Measurements from ENCODE around the gene FCHSD1.
A peak's percentile ranks its signal among the peaks of the same experiment; 100 is the strongest.

FCHSD1 gene

DNA sequence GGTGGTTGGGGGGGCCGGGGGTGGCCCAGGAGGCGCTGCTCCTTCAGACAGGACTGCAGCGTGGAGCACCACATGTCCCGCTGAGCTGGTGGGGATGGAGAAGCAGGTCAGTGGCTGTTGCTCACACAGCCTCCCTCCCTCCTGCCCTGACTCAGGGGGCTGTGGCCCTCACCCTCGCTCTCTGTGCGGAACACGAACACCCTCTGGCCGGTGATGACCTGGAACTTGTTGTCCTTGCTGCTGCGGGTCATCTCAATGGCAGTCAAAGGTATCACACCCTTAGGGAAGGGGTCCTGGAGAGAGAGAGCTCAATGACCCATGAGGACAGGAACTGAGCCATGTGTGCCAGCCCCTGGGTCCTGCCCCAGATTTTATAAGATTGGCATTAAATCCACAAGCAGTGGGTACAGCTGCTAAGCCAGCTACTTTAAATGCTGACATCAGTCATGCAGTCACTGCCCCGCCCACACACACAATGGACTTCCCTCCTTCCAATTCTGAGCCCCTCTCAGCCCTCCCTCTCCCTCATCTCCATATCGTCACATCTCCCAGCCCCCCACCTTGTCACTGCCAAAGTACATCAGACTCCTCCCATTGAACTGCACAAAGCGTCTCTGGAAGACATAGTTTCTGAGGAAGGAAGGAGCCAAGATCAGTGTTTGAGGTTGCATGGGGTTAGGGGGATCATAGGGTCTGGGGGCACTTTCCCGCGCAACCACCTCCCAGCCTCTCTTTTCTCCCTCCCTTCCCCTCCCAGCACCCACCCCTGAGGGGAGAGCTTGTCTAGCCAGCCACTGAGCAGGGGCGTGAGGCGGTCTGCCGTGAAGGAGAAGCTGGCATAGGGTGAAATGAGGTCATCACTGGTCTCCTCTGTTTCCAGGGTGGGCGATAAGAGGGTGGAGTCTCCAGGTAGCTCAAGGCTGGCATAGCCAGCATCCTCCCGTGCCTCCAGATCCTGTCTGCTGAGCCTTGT, 21.9 kb upstream of the FCHSD1 start:
- DNase-seq (ENCODE audit: low spot score), result no peak

DNA sequence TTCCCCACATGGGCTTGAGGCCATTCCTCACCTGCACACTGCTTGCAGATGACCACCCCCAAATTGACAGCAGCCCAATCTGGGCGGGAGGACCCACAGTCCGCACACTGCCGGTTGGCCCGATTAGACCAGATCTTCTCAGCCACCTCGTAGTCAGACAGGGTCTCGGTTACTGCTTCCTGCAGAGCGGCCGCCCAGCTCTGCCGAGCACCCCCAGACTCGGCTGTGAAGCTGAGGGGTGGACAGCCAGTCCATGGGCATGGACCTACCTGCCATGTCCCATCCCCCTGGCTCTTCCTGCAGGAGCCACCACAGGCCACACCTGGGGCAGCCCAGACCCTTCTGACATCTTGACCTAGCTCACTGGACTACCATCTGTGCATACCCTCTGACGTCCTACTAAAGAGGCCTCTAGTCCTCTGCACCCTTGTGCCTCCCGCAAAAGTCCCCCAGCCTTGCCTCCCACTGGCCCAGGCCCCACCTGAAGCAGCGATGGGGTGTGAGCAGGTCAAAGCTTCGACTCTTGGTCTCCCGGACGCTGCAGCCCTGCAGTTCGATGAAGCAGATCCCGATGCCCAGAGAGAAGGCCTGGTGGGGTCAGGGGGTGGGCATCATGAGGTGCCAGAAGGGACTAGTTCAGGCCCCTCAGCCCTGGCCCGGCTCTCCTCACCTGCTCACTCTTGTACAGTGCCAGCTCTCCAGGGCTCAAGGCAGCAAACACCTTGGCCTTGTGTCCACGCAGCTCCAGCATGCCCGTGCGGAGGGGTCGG, 21.0 kb upstream of the FCHSD1 start:
- no peak for DNase-seq (ENCODE audit: low spot score)

DNA sequence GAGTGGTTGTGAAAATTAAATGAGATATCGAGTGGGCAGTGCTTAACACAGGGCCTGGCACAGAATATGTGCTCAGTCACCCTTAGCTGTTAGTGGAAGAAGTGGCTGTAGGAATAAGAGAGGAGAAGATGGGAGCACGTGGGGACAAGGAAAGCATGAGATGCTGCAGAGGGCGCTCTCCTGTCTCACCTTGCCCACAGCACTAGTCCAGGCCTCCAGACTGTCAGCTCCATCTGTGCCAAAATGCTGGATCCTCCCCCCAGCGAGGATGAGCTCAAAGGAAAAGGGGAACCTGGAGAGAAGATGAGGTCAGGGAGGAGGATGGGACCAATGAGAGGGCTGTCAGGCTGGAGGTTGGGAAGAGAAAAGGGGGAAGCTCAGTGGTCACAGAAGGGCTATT, 18.3 kb upstream of the FCHSD1 start:
- no peak for DNase-seq (ENCODE audit: low spot score)

DNA sequence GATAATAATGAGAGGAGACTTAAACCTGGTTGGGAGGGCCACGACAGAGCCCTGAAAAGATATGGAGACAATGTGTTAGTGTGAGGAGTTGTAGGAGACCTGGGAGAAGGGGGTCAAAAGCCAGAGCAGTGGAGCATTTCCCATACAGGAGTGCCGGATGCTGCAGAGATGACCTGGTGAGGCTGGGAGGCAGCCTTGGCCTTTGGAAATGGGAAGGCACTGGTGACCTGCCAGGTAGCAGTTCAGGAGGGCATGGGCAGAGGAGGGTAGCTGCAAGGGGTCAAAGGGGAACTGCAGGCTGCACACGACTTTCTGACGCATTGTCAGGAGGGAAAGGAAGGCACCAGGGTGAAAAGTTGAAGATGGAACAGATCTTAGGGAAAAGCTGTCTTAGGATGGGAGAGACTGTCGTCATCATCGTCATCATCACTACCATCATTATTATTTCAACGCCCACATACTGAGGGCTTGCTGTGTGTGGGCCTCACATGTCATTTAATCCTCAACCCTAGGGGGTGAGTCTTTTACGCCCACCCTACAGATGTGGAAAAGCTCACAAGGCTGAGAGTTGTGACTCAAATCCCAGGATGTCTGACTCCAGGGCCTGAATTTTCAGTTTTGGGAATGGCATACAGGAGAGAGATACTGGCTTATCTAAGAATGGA, 17.5 kb upstream of the FCHSD1 start:
- DNase-seq (ENCODE audit: low spot score), result no peak

DNA sequence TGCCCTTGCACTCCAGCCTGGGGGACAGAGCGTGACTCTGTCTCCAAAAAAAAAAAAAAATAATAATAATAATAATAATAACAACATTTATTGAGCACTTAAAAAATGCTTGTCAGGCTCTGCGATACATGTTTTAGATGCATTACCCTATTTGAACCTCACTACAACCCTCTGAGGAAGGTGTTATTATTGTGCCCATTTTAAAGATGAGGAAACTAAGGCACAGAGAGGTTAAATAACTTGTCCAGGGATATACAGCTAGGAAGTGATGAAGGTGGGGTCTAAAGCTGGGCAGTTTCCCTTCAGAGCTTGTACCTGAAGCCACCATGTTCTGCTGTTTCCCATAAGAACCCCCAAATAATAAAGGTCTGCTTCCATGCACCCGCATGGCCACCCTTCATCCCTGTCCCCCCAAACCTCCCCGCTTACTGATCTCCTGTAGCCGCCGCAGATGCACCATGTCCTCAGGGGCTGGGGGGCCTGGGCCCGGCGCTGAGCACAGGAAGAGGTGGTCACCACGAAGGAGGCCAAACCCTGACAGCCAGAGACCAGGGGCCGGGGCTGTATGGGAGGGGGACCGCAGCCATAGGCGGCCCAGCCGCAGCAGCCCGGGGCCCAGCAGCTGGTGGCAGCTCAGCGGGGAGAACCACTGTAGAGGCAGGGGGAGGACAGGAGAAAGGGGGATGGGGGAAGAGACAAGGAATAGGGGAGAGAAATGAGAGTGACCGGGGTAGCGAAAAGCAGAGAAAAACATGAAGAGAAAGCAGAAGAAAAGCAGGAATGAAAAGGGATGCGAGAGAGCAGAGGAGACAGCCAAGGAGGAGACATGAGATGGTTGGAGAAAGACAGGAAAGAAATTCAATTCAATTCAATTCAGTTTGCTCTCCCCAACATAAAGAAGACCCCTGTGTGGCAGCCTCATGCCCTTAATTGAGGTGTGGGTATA, 15.1 kb upstream of the FCHSD1 start:
- no peak for DNase-seq (ENCODE audit: low spot score)

DNA sequence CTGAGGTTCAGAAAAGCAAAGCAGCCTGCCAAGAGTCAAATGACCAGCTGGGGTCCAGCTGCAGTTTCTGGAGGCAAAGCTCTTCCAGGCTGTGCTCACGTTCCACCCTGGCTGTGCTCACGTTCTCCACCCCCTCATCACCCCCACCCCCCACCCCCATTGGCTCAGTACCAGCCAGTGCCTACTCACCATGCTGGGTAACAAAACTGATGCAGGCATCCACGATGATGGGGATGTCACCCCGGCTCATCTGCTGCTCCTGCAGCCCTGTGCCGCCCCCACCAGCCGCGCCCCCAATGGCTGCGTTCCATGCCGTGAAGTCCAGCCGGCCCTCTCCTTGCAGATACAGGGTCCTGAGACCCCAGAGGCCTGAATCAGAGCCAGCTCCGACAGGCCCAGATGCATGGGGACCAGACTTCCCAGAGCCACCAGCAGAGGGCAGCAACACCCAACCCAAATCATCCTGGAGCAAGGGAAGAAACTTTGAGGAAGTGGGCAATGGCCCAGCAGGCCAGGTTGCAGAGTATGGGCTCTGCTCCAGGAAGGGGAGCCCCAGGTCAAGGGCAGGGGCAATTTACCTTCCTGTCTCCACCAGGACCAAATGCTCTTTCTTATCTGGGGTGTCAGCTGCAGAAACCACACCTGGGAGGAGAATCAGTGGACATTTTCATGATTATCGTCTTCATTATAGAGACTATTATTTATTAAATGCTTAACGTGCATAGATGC, 13.7 kb upstream of the FCHSD1 start:
- peak; percentile 83 for DNase-seq (ENCODE audit: low spot score)

DNA sequence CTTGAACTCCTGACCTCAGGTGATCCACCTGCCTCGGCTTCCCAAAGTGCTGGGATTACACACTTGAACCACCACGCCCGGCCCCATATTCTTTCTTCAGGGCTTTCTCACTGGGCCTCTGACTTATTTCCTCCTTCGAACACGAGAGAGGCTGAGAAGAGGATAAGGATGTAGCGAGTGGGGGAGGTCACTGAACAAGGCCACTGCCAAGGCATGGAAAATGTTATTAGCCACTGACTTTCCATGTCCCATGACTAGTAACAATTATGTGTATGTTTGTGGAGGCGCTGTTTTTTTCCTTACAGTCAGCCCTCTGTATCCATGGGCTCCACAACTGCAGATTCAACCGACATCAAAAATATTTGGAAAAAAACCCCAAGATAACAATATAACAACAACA, 12.3 kb upstream of the FCHSD1 start:
- DNase-seq (ENCODE audit: low spot score), result no peak

DNA sequence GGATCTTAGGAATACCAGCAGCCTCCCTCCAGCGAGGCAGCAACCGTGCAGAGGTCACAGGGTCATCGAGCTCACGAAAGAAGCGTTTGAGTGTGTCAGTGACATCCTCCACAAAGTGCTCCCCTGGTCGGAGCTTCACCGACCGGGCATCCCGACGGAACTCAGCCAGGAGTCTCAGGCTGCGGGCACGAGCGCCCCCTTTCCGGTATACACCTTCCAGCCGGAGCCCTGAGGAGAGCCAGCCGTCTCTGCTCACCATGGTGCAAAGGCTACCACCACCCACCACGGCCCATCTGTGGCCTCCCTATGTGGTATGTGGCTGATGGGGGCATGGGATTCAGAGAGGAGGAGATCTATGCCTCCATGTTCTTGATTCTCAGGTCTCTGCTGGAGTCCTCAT, 10.8 kb upstream of the FCHSD1 start:
- DNase-seq (ENCODE audit: low spot score), result no peak

DNA sequence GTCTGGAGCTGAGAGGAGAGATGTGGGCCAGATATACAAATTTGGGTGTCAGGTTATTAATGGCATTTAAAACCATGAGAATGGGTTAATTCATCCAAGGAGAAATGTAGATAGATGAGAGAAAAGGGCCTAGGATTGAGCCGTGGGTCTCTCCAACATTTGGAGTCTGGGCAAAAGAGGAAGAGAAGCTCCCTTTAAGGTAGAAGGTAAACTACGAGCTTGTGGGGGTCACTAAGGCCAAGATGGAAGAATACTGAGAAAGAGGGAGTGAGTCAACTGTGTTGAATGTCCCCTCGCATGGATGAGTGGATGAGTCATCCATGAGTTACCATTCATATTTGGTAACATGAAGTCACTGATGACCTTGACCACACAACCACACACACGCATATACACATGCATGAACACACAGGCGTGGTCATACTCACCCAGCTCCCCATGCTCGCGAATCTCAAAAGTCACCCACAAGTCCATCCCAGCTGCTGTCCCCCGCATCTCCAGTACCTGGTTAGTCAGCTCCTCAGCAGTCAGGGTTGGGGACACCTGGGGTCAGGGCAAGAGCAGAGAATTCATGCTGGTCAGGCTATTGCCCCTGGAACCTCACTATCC, 6.8 kb upstream of the FCHSD1 start:
- DNase-seq (ENCODE audit: low spot score), result no peak

DNA sequence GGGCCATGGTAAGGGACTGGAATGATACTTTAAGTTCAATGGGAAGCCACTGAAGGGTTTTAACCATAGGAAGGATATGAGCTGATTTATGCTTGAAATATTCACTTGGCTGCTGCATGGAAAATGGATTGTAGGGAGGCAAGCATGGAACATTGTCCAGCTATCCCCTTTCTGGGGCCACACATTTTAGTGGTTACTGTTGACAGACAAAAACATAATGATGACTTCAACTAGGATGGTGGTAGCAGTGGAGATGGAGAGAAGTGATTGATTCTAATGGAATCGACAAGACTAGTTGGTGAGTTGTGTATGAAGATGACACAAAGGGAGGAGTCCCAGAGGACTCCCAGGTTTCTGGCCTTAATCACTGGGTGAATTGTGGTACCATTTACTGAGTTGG, 6.2 kb upstream of the FCHSD1 start:
- DNase-seq (ENCODE audit: low spot score), result no peak

DNA sequence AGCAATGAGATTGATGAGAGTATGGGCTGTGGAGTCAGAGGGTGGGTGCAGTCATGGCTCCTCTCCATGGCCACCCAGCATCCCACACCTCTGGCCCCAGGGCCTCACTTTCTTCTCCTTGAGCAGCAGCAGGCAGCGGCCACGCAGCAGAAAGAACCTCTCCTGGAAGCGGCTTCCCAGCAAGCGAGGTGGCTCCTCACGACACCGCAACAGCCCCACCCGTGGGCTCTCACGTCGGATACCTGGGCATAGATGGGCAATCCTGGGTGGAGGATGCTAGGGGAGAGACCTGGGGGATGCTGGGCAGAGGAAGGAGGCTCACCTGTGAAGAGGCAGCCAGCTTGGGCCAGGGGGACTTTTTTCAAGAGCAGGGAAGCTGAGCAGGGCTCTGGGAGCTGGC, 5.2 kb upstream of the FCHSD1 start:
- no peak for DNase-seq (ENCODE audit: low spot score)

DNA sequence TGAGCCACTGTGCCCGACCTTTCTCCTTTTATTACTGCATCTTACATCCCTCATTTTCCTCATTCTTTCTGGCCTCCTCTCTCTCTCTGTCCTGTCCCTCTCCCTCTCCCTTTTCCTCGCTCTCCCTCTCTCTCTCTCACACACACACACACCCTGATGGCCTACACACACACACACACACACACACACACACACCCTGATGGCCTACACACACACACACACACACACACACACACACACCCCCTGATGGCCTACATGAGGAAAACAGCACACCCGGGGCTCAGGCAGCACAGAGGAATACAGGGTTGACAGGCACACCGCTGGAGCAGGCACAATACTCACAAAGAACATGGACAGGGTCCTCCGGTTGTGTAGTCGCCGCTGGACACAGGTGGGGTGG, 3.8 kb upstream of the FCHSD1 start:
- no peak for DNase-seq (ENCODE audit: low spot score)

DNA sequence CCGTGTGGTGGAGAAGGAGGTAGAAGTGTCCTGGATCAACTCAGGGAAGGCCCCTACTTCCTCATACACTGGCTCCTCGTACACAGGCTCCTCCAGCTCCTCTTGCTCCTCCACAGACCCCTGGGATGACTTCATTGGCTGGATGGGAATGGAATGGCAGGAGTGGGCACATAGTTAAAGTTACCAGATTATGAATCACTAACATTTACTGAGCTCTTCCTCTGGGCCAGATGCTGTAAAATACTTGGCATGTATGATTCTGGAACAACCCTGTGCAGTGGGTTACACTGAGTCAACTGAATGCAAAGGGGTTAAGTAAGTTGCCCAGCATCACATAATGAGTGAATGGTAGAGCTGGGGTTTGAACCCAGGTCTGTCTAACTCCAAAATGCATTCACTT, 3.1 kb upstream of the FCHSD1 start:
- no peak for DNase-seq (ENCODE audit: low spot score)

DNA sequence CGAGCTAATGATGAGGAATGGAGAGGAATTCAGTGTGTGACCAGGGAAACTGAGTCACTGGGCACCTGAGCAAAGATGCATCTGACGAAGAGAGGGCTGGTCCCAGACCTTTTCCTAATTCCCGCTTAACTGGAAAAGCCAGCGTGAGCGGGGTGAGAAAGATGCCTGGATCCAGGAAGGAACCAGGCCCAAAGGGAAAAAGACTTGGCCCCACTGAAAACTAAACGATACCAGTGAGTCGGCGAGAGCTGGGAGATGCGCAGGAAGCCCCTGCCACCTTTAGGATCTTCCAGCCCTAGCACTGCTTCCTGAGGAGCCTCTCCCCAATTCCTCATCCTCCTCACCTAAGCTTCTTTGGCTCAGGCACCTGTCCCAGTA, 499 bp upstream of the FCHSD1 start:
- no peak for DNase-seq (ENCODE audit: low spot score)

DNA sequence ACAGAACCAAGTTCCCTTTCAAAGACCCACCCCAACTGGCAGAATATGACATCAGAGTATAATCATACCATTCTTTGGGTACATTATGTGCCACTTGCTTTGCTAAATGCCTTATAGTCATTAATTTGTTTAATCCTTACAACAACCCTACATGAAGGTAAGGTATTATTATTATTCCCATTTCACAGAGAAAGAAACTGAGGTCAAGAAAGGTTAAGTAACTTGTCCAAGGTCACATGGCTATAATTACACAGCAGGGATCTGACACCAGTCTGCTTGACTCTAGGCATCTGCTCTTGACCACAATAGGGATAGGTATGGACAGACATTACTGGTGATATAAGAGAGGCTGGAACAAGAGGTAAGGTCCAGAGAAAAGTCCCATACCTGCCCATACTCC, 1.2 kb downstream of the FCHSD1 start:
- no peak for DNase-seq (ENCODE audit: low spot score)

DNA sequence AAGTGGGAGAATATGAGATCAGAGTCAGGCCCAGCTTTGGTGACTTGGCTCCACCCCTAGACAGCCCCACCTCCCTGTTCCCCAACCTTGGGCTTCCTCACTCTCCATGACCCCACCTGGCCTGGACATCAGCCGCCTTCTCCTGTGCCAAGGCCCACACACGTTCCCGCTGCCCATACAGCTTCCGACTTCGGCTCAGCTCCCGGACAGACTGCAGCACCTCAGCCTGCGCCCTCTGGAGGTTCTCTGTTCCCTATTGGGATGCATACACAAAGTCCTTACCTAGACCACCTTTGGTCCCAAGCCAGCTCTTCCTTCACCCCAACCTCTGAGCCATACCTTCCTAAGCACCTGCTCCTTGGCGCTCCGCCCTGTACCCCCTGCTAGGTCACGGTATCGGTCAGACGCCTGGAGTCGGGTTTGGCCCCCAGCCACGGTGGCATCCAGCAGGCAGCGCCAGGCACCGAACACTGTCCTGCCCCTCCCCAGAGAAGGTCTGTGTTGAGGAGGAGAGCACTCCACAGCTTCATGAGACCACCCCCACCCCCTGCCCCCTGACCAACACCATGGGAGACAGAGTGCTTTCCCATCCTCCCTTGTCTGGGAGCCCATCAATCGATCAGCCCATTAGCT, 2.0 kb downstream of the FCHSD1 start:
- no peak for DNase-seq (ENCODE audit: low spot score)

DNA sequence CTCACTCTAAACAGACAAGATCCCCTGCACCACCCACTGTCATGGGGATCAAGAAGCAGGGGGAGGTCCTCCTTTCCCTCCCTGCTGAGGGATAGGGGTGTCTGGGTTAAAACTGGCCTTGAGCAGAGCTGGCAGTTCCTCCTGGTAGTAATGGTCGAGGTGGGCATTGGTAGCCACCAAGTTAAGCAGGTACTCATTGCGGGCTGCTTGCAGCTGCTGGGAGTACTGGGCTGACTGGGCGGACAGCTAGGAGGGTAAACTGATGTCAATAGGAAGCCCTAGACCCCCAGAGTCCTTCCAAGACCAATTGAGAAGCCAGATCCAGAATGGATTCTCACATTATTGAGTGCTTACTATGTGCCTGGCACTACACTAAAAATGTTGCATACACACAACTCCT, 3.4 kb downstream of the FCHSD1 start:
- DNase-seq (ENCODE audit: low spot score), result no peak

DNA sequence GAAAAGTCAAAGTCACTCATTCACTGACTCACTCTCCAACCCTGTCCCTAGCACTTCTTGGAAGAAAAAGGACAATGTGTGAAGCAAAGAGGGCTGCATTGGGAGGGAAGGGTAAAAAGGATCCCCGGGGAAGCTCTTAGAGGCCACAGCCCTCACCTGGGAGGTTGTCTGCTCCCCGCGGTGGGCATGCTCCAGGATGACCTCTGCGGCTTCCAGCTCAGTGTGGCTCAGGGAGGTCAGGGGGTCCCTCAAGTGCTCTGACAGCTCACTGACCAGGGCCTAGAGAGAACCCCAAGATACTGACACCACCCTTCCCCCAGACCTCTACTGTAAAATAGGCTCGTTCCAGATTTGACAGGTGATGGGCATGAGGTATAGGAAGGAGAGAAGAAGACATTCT, 4.0 kb downstream of the FCHSD1 start:
- DNase-seq (ENCODE audit: low spot score), result no peak

DNA sequence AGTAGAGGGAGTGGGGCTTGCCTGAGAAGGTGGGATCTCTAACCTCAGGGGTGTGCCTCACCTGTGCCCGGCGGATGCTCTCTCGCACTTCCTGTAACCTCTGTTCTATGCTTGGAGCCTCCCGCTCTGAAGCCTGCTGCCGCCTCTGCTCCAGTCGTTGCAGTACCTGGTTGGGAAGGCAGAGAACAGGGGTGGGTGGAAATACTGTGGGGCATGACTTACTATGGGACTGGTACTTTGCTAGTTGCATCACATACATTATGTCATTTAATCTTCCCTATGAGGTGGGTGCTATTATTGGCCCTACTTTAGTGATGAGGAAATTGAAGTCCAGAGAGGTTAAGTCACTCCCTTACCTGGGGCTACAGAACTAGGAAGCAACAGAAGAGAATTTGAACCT, 5.2 kb downstream of the FCHSD1 start:
- no peak for DNase-seq (ENCODE audit: low spot score)

DNA sequence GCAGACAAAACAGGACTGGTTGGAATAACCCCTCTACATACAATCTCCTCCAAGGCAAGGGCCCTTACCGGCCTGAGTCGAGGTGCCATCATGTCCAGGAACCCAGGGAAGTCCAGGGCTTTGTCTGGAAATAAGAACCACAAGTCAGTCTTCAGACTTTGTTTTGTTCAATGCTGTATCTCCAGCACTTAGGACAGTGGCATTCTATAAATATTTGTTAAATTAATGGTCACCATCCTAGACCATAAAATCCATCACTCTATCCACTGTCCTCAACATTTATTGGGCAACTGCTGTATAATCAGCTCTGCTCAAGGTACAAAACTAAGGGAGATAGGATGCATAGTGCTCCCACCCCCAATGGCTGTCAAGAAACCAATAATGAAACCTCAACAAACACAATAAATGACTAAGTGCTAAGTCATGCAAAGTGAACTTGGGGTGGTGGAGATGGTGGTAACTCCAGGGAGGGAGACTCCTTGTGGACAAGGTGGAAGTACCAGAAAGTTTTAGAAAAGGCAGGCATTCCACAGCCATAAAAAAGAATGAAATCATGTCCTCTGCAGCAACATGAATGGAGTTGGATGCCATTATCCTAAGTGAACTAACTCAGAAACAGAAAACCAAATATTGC, 9.5 kb downstream of the FCHSD1 start:
- no peak for DNase-seq (ENCODE audit: low spot score)

All from germinal center (tissue), 1 donor.